Activated naive CD4-positive, alpha-beta T cell (primary cell): ENCODE data around the gene BANK1.

Source experiments
- DNase-seq, 4 experiments: peaks; one replicate each; lab custom pipeline; 2025; lab: John Stamatoyannopoulos, UW

Gene BANK1

GRCh38 chr4:101960431-101960830, 169.9 kb downstream of the BANK1 start:
- no peak for DNase-seq

- DNase-seq, result no peak
Measured at GRCh38 chr4:101961144-101961543, 170.6 kb downstream of the BANK1 start.

DNA sequence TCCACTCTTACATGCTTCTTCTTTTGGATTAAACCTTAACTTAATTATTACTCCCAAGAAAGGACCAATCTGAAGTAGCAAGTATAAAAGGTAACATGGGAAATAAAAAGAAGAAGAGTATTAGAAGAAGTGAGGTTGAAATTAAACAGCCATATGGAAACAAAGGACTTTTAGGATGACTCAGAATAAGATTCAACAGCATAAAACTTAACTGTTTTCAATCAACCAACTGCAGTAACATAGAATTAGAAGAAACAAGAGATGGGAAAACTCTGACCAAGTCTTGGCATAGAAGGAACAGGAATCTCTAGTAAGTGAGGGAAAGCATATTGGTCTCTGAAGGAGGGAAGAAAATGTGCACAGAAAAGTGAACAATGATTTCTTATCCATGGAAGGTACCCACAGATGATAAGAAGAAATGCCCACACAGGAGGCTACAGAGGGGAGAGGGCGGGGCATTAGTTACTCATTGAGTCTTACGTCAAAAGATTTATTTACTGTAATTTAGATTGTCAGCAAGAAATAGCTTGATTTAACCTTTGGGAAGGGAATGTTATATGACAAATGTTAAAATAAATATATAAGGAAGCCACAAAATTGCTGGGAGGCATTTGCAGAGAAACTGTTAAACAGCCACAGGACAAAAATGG, 177.3 kb downstream of the BANK1 start:
- no peak for DNase-seq

GRCh38 chr4:101968364-101968763, 177.8 kb downstream of the BANK1 start:
- no peak for DNase-seq

DNA sequence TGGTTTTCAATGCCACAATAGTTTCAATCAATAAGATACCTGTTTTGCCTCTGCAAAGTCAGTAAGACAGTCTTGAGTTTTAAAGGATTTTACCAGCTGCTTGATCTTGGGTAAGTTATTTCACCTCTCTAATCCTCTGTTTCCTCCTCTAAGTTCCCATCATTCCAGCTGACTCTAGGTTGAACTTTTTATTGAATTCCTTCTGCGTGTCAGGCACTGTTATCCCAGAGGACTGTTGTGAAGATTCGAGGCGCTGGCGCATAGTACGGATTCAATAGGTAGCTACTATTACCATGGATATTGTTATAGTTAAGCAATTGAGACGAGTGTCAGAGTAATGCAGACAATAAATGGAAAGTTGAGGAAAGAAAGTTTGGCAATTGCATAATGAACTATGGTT, 179.4 kb downstream of the BANK1 start:
- DNase-seq, result no peak

DNA sequence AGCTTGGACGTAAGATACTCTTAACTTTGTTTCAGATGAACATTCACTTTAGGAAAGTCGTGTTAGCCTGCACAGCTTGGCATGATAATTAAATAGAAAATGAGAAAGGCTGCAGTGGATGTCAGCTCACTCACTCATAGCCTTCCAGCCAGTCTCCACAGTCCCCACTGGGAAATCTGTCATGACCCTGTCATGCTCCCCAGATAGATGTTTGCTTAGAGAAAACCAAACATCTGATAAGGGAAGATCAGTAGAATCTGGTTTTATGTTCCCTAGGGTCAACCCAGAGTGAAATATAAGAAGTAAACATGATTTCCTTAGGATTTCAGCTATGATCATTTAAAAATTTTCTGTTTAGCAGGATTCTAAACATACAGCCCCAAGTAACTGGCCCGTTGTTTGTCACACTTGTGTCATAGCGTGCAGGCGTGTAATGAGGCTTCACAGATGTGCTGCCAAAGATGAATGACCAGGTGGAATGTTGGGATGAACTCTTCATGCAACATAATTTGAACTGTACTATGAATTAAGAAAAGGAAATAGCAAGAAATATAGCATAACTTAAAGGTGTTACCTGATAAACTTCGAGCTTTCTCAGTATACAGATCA, 180.1 kb downstream of the BANK1 start:
- DNase-seq, result no peak

GRCh38 chr4:101972791-101973190, 182.3 kb downstream of the BANK1 start:
- DNase-seq, result no peak

DNA sequence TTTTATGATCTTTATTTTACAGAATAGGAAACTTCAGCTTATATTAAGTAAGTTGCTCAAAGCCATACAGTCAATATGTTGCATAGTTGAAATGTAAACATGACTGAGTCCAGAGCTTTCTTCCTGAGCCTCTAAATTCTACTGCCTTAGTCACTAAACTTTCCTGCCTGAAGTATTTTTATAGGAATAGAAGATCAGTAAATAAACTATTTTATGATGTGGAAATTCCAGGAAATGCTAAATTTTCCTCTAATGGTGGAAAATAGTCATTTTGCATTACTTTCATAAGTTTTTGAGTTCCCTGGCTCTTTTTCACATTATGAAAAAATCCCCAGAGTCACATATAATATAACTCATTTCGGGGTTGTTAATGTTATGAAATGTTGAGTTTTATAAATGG, 182.8 kb downstream of the BANK1 start:
- no peak for DNase-seq

- DNase-seq, result no peak
Measured at GRCh38 chr4:101977076-101977475, 186.5 kb downstream of the BANK1 start.

- no peak for DNase-seq
Measured at GRCh38 chr4:101981756-101982155, 191.2 kb downstream of the BANK1 start.

- DNase-seq, result no peak
Measured at GRCh38 chr4:101983835-101984234, 193.3 kb downstream of the BANK1 start.

GRCh38 chr4:101987623-101988243, 197.2 kb downstream of the BANK1 start:
- no peak for DNase-seq

DNA sequence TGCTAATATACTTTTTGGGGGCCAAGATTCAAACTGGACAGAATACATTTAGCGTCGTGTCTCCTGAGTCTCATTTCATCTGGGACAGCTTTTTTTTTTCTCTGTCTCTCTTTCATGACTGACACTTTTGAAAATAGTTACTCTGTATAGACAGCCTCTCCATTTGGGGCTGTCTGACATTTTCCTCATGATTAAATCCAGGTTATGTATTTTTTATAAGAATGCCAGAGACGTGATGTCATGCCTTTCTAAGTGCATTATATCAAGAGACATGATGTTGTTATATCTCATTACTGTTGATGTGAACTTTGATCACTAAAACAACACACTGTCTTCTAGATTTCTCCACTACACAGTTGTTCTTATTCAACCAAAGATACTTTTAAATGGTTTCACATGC, 199.0 kb downstream of the BANK1 start:
- DNase-seq, result no peak

- DNase-seq, result no peak
Measured at GRCh38 chr4:101992446-101992845, 201.9 kb downstream of the BANK1 start.

DNA sequence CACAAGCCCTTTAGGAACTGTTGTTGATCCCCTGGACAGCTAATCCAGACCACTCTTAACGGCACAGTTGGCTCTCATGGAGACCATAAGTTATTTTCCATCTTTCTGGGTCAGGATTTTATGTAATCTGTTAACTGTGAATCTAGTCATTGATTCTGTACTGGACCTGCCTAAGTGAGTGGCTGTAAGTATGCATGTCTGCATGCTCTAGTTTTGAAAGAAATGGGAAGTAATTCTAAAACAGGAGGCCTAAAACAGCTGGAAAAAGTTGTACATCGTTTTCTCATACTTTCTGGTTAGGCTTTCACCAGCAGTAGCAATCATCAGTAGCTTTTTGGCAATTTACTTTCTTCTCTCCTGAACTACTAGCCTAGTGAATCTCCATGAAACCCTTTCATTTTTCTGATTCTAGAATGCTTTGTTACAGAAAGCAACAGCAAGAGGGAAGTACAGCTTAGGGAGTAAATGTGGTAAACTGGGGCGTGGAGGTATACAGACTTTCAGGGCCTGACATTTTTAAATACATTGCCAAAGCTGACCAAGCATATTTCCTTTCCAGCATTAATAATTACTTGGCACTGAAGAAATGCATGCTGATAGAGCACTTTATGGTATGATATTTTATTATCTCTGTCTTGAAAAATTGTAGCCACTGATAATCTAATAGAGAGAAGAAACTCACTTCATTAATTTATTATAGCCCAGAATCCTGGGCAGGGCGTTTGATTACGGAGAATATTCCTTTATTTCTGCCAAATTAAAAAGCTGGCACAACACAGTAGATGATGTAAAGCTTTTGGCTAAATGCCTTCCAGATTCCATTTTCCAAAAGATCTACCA, 202.7 kb downstream of the BANK1 start:
- no peak for DNase-seq

DNA sequence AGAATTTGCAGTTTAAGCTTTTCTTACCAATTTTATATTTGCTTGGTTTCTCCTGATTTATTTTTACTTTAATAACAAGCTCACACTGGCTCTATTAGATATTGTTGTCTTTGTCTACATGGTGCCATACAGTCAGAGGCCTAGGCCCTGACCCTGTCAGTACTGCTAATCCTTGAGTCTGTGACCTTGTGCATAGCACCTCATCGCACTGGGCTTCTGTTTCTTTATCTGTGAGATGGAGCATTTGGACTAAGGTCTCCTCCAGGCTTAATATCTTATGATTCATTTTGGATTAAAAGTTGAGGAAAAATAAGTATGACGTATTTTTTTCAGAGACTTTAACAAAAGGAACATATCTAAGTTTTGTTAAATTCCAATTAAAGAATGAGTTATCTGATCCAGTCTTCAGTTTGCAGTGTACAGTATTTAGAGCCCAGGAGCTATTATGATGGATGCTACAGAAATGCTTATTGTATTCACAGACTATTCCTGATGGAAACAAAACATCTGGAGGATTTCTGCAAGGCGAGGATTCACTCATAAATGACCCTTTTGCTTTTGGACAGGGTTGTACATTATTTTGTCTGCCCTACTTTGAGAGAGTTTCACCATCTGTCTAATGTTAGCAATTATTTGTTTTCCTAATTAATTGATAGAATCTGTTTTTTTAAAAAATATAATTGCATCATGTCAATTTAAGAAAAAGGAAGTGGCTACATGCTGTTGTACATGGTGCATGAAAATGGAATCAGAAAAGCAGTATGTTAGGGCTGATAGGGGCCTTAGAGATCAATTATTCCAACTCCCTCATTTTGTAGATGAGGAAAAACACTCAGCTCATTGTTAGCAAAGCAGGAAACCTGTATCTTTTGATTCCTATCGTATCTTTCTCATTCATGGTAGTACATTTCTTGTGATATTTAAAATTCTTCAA, 203.6 kb downstream of the BANK1 start:
- DNase-seq, result no peak

GRCh38 chr4:102007959-102008425, 217.5 kb downstream of the BANK1 start:
- DNase-seq, result no peak

- DNase-seq, result no peak
Measured at GRCh38 chr4:102008711-102009110, 218.2 kb downstream of the BANK1 start.

GRCh38 chr4:102022343-102022742, 231.8 kb downstream of the BANK1 start:
- DNase-seq, result no peak

DNA sequence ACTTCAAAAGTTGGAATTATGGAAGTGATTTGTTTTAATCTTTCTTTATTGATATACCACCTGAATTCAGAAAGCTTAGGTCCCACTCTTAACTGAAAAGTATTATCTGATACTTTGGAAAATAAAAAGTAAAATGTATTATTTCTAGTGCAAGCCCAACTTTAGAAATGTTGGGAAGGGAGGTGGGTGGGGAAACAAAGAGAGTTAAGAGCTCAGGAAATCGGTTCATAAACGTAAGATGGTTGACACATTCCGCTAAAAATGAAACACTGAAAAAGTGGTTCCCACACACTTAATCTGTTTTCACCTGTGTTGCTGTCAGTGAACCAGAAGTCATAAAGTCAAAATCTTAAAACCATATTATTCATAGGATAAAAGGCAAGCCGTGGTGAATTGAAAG, 237.4 kb downstream of the BANK1 start:
- DNase-seq, result no peak

DNA sequence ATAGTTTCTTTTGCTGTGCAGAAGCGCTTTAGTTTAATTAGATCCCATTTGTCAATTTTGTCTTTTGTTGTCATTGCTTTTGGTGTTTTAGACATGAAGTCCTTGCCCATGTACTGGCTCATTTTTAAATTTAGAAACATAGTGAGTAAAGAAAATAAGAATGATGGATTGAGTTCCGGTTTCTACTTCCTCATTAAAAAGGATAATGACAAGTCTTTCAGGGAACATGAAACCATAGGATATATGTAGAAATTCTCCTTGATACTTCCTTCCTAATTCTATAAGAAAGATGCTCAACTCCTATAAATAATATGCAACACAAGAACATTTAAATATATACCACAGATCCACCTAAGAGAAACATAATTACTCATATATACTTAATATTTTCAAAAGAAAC, 240.9 kb downstream of the BANK1 start:
- DNase-seq, result no peak

GRCh38 chr4:102036016-102036415, 245.5 kb downstream of the BANK1 start:
- no peak for DNase-seq
